Hypothalamus (tissue), 51 donors: ENCODE measurements around the gene FBXL13.
"Not testable (repeated sequence)": the region's sequence is repeated elsewhere in the genome, so short reads cannot be mapped to it uniquely, and the experiment has no call there.

ENCODE experiments used
- DNase-seq, 51 donors: peaks; one replicate each; lab custom pipeline; 2025; lab: John Stamatoyannopoulos, UW

Gene FBXL13

DNA sequence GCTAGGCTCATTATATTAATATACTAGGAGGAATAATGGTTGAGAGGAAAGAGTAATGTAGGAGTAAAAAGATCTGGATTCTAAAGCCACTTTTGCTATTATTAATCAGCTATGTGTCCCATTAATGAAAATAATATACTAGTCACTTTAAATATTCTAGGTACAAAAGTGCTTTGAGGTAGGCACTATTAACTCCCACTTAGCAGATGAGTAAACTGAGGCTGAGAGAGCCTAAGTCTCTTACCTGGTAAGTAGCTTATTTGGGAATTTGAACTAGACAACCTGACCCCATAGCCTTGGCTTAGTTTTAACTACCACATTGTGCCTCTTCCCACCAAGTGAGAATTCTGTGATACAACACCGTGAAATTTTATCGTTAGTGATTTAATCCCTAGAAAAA, 6.3 kb upstream of the FBXL13 start:
- no peak for DNase-seq

DNA sequence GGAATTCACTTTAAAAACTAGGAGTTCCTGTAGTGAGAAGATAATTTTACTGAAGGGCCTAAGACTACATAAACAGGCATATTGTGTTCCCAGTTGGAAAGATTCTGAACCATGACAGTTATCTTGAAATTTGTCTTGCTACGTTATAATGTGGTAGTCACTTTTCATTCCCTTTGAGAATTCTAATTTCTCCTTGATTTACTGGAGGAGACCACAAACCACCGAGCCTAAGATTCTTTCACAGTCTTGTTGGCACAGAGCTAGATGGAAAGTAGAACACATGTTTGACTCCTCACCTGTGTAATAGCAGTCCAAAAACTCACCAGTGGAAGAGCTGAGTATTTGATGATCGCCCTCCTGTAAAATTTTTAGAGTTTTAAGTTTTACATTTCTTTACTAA, 5.2 kb upstream of the FBXL13 start:
- no peak for DNase-seq

DNA sequence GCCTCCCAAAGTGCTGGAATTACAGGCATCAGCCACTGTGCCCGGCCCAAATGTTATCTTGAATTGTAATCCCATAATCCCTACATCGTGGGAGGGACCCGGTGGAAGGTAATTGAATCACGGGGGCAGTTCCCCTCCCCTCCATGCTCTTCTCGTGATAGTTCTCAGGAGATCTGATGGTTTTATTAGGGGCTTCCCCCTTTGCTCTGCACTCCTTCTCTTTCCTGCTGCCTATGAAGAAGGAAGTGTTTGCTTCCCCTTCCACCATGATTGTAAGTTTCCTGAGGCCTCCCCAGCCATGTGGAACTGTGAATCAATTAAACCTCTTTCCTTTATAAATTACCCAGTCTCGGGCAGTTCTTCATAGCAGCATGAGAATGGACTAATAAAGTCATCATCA, 3.6 kb upstream of the FBXL13 start:
- DNase-seq: not testable (repeated sequence)

DNA sequence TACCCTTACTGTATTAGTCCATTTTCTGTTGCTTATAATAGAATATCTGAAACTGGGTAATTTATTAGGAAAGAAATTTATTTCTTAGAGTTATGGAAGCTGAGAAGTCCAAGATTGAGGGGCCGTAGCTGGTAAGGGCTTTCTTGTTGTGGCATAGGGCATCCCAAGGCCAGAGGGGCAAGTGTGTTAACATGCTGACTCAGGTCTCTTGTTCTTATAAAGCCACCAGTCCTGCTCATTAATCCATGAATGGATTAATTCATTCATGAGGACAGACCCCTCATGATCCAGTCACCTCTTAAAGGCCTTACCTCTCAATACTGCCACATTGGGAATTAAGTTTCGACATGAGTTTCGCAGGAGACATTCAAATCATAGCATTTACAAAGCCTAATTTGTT, 2.7 kb upstream of the FBXL13 start:
- DNase-seq: no peak

DNA sequence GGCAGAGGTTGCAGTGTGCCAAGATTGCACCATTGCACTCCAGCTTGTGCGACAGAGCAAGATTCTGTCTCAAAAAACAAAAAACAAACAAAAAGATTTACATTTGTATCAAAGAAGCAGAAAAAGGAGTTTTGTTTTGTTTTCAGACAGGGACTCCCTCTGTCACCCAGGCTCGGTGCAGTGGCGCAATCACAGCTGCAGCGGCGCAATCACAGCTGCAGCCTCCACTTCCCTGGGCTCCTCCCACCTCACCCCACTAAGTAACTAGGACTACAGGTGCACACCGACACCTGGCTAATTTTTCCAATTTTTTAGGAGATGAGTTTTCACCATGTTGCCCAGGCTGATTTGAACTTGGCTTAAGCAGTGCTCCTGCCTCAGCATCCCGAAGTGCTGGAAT, 2.2 kb upstream of the FBXL13 start:
- peak in 9 of 51 donors; percentile 5 to 22 (median 8) for DNase-seq

DNA sequence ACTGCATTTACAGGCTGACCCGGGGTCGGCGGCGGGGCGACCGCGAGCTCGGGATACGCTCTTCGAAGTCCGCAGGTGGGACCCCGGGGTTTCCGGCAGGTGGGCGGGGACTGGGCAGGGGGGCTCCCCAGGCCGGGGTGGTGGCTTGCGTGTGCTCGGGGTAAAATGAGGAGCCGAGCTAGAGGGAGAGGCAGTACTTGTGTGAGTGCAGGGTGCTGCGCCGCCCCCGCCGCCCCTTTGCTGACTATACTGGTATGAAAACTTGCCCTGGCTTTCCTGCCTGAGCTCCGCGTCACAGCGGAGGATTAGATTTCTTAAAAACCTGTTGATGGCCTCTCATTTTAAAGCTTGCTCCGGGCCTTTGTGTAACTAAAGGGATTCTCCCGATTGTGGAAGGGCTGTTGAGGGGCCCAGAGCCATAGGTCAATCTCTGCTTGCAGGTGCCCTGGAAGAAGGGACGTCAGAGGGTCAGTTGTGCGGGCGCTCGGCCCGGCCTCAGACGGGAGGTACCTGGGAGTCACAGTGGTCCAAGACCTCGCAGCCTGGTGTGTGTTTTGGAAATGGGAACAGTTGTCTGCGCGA, 832 bp upstream of the FBXL13 start:
- DNase-seq: peak in 35 of 51 donors; percentile 11 to 73 (median 40)

DNA sequence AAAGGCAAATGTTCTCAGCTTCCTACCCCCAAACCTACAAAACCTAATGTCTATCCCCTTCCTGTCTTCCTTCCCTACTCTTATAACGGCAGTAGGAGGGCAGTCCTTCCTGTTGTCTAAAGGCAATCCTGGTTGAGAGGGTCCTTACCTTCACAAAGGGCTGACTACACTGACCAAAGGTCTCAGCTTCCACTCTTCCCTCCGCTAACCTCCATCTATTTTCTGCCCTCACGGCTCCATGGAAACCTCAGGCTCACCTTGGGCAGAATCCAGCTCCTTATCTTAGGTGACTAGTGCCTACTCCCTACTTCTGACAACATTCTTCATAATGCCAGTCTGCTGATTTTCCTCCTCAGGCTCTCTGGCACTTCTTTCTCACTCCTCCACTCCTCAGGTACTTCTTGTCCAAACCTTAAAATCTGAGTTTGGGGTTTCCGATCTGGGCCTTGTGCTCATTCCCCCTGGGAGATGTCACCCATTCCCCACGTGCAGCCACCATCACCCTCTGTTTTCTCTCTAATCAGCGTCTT, 542 bp downstream of the FBXL13 start:
- no peak for DNase-seq

DNA sequence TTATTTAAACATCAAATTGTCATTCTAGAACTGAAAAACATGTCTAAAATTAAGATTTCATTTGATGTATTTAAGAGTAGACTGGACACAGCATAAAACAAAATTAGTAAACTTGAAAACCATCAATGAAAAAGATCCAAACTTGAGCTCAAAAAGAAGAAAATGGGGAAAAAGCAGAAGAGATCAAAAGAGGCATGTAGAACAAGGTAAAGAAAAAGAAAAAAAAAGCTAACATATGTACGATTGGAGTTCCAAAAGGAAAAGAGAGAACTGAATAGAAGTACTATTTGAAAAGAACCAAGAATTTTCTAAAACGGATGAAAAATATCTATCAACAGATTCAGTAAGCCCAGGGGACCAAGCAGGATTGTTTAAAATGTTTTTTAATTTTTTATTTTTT, 3.6 kb downstream of the FBXL13 start:
- DNase-seq: no peak

DNA sequence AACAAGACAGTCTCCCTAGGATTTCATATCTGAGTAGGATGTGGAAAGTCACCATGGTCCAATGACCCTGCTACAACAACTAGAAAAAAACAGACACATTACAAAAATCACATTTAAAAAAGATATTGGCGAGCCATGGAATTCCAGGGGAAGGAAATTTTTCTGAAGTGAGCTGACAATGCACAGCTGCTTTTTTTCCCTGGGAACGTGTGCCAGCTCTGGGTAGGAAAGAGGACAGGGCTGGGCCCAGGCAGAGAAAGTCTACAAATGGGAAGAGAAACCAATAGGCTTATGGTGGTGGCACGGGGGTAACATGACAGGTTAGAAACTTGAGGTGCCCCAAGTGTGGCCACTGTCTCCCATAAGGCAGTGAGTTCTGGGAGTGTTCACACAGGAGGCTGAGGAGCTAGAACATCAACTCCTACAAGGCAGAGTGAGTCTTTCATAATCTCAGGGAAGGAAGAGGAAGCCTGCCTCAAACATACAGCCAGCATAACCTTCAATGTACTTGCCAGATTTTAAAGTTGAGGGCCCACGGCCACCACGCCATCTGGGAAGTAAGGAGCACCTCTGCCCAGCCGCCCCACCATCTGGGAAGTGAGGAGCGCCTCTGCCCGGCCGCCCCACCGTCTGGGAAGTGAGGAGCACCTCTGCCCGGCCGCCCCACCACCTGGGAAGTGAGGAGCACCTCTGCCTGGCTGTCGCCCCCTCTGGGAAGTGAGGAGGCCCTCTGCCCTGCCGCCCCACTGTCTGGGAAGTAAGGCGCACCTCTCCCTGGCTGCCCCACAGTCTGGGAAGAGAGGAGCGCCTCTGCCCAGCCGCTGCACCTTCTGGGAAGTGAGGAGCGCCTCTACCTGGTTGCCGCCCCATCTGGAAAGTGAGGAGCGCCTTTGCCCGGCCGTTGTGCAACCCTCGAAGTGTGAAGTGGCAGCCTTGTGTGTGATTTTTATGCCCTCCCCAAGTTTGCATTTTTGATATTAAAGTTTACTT, 5.9 kb downstream of the FBXL13 start:
- DNase-seq: no peak

DNA sequence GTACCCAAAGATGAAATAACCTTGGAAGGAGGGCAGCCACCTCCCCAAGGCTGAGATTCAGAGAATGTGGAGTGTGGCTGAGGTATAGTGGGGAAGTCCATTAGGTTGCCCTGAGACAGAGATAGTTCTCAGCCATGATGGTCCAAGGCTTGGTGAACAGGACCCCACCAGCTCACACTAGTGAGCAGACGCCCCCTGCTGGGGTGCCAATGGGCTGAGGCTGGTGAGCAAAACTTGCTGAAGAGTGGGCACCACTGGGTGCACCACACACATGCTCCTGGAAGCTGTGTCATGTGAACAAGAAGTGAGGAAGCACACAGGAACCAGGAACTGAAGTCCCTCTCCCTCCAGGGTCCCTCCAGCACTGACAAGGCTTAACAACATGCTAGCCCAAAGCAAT, 8.9 kb downstream of the FBXL13 start:
- peak in 2 of 51 donors; percentile 1 to 7 for DNase-seq

DNA sequence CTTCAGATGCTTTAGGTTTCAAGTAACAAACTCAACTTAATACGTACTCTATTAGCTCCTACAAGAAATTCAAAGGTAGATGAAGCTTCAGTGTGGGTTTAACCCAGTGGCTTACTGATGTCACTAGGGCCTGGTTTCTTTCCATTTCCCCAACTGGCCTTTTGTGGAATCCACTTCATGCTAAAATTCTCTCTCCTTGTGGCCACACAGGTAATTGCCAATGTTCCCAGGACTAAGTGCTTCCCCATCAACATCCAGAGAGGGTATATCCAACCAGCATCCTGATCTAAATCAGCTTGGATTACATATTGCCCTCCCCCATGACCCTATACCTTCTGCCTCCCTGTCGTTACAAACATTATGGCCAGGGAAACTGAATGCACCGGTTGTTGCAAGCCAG, 10.7 kb downstream of the FBXL13 start:
- no peak for DNase-seq

DNA sequence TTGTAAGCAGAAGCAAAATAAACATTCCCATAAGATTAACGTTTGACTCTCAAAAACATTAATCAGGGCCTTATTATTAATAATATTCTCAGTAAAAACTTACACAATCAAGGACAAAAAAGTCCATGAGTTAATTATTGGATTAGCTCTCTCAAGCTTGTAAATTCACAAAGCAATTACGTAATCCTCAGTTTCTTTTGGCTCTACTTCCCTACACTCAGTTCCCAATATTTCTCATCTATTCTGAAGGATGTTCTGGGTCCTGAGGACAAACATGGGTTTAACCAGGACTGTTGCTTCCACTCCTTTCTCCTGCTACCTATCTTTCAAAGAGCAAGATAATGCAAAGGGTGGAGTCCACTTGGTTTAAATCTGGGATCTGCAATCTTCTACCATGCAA, 15.1 kb downstream of the FBXL13 start:
- DNase-seq: no peak

DNA sequence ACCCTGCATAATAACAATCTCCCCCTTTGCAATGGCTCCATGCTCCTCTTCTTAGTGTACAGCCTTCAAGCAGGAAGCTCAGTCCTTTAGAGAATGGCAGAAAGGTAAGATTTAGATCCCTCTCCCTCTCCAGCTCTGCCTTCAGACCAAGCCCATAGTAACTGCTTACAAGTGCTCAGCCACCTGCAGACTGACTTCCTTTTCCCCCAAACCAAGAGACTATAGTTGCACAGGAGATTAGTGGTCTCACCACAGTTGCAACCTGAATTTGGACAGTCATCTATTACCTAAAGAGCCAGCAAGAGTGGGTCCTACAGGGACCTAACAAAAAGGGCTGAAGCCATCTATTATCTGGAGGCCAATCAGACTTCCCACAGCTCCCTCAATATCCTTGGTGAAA, 16.5 kb downstream of the FBXL13 start:
- DNase-seq: no peak

DNA sequence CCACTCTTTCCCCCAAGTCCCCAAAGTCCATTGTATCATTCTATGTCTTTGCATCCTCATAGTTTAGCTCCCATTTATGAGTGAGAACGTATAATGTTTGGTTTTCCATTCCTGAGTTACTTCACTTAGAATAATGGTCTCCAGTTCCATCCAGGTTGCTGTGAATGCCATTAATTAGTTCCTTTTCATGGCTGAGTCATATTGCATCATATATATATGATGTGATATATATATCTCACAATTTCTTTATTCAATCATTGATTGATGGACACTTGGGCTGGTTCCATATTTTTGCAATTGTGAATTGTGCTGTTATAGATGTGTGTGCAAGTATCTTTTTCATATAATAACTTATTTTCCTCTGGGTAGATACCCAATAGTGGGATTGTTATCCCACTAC, 18.6 kb downstream of the FBXL13 start:
- not testable (repeated sequence) for DNase-seq

DNA sequence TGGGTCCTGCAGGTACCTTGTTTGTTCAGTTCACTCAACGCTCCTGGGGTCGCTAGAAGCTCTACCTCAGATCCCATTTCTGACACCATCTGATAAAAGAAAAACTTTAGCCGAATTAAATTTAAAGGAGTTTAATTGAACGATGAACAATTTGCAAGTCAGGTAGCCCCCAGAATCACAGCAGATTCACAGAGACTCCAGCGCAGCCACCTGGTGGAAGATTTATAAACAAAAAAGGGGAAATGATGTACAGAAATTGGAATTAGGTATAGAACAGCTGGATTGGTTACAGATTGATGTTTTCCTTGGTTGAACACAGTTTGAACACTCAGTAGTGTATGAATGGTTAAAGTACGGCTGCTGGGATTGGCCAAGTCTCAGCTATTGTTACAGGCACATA, 23.1 kb downstream of the FBXL13 start:
- DNase-seq: no peak

DNA sequence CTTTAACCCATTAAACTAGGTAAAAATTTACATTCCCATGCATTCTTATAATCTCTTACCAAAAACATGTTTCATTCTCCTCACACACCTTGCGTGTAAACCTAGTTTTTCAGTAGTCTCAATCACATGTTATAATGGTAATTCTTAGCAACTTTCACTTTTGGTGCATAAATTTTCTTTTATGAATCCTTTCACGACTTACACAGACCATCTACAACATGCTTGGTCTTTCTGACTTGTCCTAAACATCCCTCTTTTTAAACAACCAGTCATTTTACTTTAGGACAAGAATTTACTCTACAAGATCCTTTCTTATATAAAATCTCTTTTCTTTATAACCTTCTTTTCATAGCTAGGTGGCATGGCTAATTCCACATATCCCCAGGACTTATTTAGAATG, 25.8 kb downstream of the FBXL13 start:
- DNase-seq: no peak

DNA sequence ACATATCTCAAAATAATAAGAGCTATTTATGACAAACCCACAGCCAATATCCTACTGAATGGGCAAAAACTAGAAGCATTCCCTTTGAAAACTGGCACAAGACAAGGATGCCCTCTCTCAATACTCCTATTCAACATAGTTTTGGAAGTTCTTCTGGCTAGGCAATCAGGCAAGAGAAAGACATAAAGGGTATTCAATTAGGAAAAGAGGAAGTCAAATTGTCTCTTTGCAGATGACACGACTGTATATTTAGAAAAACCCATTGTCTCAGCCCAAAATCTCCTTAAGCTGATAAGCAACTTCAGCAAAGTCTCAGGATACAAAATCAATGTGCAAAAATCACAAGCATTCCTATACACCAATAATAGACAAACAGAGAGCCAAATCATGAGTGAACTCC, 32.8 kb downstream of the FBXL13 start:
- DNase-seq: not testable (repeated sequence)

DNA sequence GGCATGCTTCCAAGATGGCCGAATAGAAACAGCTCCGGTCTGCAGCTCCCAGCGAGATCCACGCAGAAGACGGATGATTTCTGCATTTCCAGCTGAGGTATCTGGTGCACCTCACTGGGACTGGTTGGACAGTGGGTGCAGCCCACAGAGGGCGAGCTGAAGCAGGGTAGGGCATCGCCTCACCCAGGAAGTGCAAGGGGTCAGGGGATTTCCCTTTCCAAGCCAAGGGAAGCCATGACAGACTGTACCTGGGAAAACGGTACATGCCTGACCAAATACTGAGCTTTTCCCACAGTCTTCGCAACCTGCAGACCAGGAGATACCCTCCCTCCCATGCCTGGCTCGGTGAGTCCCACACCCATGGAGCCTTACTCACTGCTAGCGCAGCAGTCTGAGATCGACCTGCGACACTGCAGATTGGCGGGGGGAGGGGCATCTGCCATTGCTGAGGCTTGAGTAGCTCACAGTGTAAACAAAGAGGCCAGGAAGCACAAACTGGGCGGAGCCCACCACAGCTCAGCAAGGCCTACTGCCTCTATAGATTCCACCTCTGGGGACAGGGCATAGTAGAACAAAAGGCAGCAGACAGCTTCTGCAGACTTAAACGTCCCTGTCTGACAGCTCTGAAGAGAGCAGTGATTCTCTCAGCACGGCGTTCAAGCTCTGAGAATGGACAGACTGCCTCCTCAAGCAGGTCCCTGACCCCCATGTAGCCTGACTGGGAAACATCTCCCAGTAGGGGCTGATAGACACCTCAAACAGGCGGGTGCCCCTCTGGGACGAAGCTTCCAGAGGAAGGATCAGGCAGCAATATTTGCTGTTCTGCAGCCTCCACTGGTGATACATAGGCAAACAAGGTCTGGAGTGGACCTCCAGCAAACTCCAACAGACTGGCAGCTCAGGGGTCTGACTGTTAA, 36.5 kb downstream of the FBXL13 start:
- DNase-seq: not testable (repeated sequence)

DNA sequence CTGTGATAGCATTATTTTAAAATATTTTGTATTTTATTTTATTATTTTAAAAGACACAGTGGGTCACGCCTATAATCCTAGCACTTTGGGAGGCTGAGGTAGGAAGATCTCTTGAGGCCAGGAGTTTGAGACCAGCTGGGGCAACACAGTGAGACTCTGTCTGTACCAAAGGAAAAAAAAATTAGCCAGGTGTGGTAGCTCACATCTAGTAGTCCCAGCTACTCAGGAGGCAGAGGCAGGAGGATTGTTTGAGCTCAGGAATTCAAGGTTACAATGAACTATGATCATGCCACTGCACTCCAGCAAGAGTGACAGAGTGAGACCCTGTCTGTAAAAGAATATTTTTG, 37.1 kb downstream of the FBXL13 start:
- no peak for DNase-seq

DNA sequence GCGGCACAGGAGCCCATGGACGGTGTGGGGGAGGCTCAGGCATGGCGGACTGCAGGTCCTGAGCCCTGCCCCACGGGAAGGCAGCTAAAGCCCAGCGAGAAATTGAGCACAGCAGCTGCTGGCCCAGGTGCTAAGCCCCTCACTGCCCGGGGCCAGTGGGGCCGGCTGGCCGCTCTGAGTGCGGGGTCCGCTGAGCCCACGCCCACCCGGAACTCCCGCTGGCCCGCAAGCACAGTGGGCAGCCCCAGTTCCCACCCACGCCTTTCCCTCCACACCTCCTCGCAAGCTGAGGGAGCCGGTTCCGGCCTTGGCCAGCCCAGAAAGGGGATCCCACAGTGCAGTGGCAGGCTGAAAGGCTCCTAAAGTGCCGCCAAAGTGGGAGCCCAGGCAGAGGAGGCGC, 40.3 kb downstream of the FBXL13 start:
- DNase-seq: not testable (repeated sequence)

DNA sequence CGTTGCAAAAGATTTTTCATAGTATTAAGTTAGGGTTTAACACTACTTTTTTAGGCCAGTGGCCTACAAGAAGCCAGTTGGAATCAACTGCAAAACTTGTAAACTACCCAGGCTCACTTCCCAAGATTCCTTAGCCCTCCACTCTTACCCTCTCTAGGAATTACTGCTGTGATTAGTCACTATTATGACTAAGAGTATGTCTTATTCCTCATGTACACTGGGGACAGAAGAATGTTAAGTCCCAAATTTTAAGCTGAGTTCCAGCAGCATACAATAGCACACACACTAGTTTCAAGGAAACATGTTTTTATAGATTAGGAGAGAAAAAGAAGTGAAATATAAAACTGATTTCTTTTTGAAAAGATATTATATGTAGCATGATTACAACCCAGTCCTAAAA, 42.8 kb downstream of the FBXL13 start:
- DNase-seq: no peak
